Measurements from ENCODE around the gene NDUFAF2. TPM values are rescaled to one million over a fixed set of nuclear protein-coding genes. Genes with fewer than 3 reads are reported as not detected.
A peak's percentile ranks its signal among the peaks of the same experiment; 100 is the strongest.

NDUFAF2 gene
- total RNA-seq, 6 experiments from 2014 or later = 40.4 to 57.3 (median 51.5) TPM

GRCh38 chr5:61050292-61050691 is 105.3 kb downstream of the NDUFAF2 start:
- no peak for DNase-seq
- Mint-ChIP-seq H3K27ac (no peak overlapping the region), H3K4me3 (no peak overlapping the region), H3K27me3 (ENCODE audit: insufficient read depth) (no peaks in the 10 kb centered on the region), H3K4me1 (ENCODE audit: low read depth) (peaks cover 69% of the 10 kb centered on the region), H3K9me3 (no peaks in the 10 kb centered on the region), H3K36me3 (ENCODE audit: low read depth) (peaks cover 9% of the 10 kb centered on the region; the same call in 1 of the 2 replicates)
- TF ChIP-seq CTCF (IDR thresholded peaks at IDR 0.05) = no peak

GRCh38 chr5:61051267-61051666 is 106.3 kb downstream of the NDUFAF2 start:
- peak; percentile 47 for DNase-seq
- no peaks in the 10 kb centered on the region for H3K27me3 Mint-ChIP-seq (ENCODE audit: insufficient read depth)
- H3K4me1 Mint-ChIP-seq (ENCODE audit: low read depth) = peaks cover 74% of the 10 kb centered on the region
- H3K36me3 Mint-ChIP-seq (ENCODE audit: low read depth) = peaks cover under 1% of the 10 kb centered on the region; the same call in 1 of the 2 replicates
- no peaks in the 10 kb centered on the region for H3K9me3 Mint-ChIP-seq
- peak overlapping the region; percentile 51 for H3K4me3 Mint-ChIP-seq
- H3K27ac Mint-ChIP-seq = peak overlapping the region; percentile 33
- TF ChIP-seq CTCF (IDR thresholded peaks at IDR 0.05) = no peak

GRCh38 chr5:61052882-61053281 is 107.9 kb downstream of the NDUFAF2 start:
- no peaks in the 10 kb centered on the region for H3K27me3 Mint-ChIP-seq (ENCODE audit: insufficient read depth)
- H3K27ac Mint-ChIP-seq = peak overlapping the region; percentile 84

GRCh38 chr5:61053937-61054336 is 108.9 kb downstream of the NDUFAF2 start:
- TF ChIP-seq CTCF (IDR thresholded peaks at IDR 0.05) = no peak
- H3K4me1 Mint-ChIP-seq (ENCODE audit: low read depth) = peaks cover 56% of the 10 kb centered on the region
- no peaks in the 10 kb centered on the region for H3K36me3 Mint-ChIP-seq (ENCODE audit: low read depth)
- no peaks in the 10 kb centered on the region for H3K9me3 Mint-ChIP-seq
- H3K27ac Mint-ChIP-seq = no peak overlapping the region
- DNase-seq = peak; percentile 15
- H3K27me3 Mint-ChIP-seq (ENCODE audit: insufficient read depth) = no peaks in the 10 kb centered on the region
- no peak overlapping the region for H3K4me3 Mint-ChIP-seq

More at GRCh38 chr5:61052882-61053281, 107.9 kb downstream of the NDUFAF2 start:
- peak; percentile 91 for DNase-seq
- H3K4me1 Mint-ChIP-seq (ENCODE audit: low read depth) = peaks cover 67% of the 10 kb centered on the region
- no peak for TF ChIP-seq CTCF (IDR thresholded peaks at IDR 0.05)
- peak overlapping the region; percentile 79 for H3K4me3 Mint-ChIP-seq
- no peaks in the 10 kb centered on the region for H3K9me3 Mint-ChIP-seq
- H3K36me3 Mint-ChIP-seq (ENCODE audit: low read depth) = no peaks in the 10 kb centered on the region

- DNase-seq = peak; percentile 64
- no peak overlapping the region for H3K4me3 Mint-ChIP-seq
- peak; percentile 79 for TF ChIP-seq CTCF (IDR thresholded peaks at IDR 0.05)
- no peaks in the 10 kb centered on the region for H3K9me3 Mint-ChIP-seq
- H3K4me1 Mint-ChIP-seq (ENCODE audit: low read depth) = peaks cover 46% of the 10 kb centered on the region
- no peak overlapping the region for H3K27ac Mint-ChIP-seq
- H3K36me3 Mint-ChIP-seq (ENCODE audit: low read depth) = no peaks in the 10 kb centered on the region
- no peaks in the 10 kb centered on the region for H3K27me3 Mint-ChIP-seq (ENCODE audit: insufficient read depth)
Observed at GRCh38 chr5:61055434-61056006, 110.5 kb downstream of the NDUFAF2 start.
